ENCODE data around the gene CCDC40. TPM values are rescaled to one million over a fixed set of nuclear protein-coding genes. Genes with fewer than 3 reads are reported as not detected.
A peak's percentile ranks its signal among the peaks of the same experiment; 100 is the strongest.

CCDC40 gene
- total and polyA plus RNA-seq, 12 donors = 2.1 to 15.7 (median 6.0) TPM

GRCh38 chr17:80103449-80104085, 67.1 kb downstream of the CCDC40 start:
- DNase-seq = peak in 1 of 7 donors; percentile 14
- 91 to 95% (median 93%) methylated on average over 17 to 19 of the region's 19 CpGs for whole genome bisulfite sequencing, 4 donors

GRCh38 chr17:80104321-80104955, 68.0 kb downstream of the CCDC40 start:
- peak; percentile 26 to 73 (median 54) for DNase-seq
- no peaks in the 10 kb centered on the region for H3K9me3 ChIP-seq (replicated peaks in 1 of 3)

More at GRCh38 chr17:80103449-80104085, 67.1 kb downstream of the CCDC40 start:
- Histone ChIP-seq H3K9me3 (replicated peaks in 1 of 3) (no peaks in the 10 kb centered on the region), H3K36me3 (replicated peaks in 1 of 2) (peaks cover 0 to 4% of the 10 kb centered on the region in 2 donors), H3K27me3 (no peaks in the 10 kb centered on the region), H3K4me3 (no peak overlapping the region), H3K27ac (no peak overlapping the region), H3K4me1 (replicated peaks in 1 of 2) (peaks cover 0 to 30% of the 10 kb centered on the region in 2 donors)
- TF ChIP-seq, protein P1, sequence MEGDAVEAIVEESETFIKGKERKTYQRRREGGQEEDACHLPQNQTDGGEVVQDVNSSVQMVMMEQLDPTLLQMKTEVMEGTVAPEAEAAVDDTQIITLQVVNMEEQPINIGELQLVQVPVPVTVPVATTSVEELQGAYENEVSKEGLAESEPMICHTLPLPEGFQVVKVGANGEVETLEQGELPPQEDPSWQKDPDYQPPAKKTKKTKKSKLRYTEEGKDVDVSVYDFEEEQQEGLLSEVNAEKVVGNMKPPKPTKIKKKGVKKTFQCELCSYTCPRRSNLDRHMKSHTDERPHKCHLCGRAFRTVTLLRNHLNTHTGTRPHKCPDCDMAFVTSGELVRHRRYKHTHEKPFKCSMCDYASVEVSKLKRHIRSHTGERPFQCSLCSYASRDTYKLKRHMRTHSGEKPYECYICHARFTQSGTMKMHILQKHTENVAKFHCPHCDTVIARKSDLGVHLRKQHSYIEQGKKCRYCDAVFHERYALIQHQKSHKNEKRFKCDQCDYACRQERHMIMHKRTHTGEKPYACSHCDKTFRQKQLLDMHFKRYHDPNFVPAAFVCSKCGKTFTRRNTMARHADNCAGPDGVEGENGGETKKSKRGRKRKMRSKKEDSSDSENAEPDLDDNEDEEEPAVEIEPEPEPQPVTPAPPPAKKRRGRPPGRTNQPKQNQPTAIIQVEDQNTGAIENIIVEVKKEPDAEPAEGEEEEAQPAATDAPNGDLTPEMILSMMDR (IDR thresholded peaks at IDR 0.05) = no peak
- no peak for TF ChIP-seq POLR2A (IDR thresholded peaks at IDR 0.05)
- intact Hi-C loops (cut with DNase I) = no loop called here

DNA sequence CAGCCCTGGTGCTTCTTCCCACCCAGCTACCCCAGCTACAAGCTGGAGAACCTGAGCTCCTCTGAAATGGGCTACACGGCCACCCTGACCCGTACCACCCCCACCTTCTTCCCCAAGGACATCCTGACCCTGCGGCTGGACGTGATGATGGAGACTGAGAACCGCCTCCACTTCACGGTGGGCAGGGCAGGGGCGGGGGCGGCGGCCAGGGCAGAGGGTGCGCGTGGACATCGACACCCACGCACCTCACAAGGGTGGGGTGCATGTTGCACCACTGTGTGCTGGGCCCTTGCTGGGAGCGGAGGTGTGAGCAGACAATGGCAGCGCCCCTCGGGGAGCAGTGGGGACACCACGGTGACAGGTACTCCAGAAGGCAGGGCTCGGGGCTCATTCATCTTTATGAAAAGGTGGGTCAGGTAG, 68.5 kb downstream of the CCDC40 start:
- no peak overlapping the region for H3K4me3 ChIP-seq
- H3K36me3 ChIP-seq (replicated peaks in 1 of 2) = peaks cover 0 to 5% of the 10 kb centered on the region in 2 donors
- intact Hi-C loops (cut with DNase I) = no loop called here
- H3K9me3 ChIP-seq (replicated peaks in 1 of 3) = no peaks in the 10 kb centered on the region
- no peak overlapping the region for H3K27ac ChIP-seq
- WGBS, 4 donors = 72 to 78% (median 76%) methylated on average over 12 to 18 of the region's 18 CpGs
- TF ChIP-seq POLR2A (IDR thresholded peaks at IDR 0.05) = no peak
- TF ChIP-seq, protein P1 (IDR thresholded peaks at IDR 0.05) = no peak
- no peaks in the 10 kb centered on the region for H3K27me3 ChIP-seq
- H3K4me1 ChIP-seq (replicated peaks in 1 of 2) = peaks cover 0 to 30% of the 10 kb centered on the region in 2 donors
- peak in 1 of 7 donors; percentile 14 for DNase-seq

More at GRCh38 chr17:80104321-80104955, 68.0 kb downstream of the CCDC40 start:
- no peak overlapping the region for H3K4me3 ChIP-seq
- intact Hi-C loops (cut with DNase I) = no loop called here
- no peak overlapping the region for H3K27ac ChIP-seq
- H3K4me1 ChIP-seq (replicated peaks in 1 of 2) = peaks cover 0 to 30% of the 10 kb centered on the region in 2 donors
- peaks cover 0 to 5% of the 10 kb centered on the region in 2 donors for H3K36me3 ChIP-seq (replicated peaks in 1 of 2)
- H3K27me3 ChIP-seq = no peaks in the 10 kb centered on the region
- WGBS, 4 donors = 32 to 53% (median 37%) methylated on average over 15 to 26 of the region's 26 CpGs
- no peak for TF ChIP-seq POLR2A (IDR thresholded peaks at IDR 0.05)
- TF ChIP-seq, protein P1 (IDR thresholded peaks at IDR 0.05) = no peak

GRCh38 chr17:80105762-80106161, 69.3 kb downstream of the CCDC40 start:
- Histone ChIP-seq H3K4me1 (replicated peaks in 1 of 2) (peaks cover 0 to 23% of the 10 kb centered on the region in 2 donors), H3K4me3 (no peak overlapping the region), H3K9me3 (replicated peaks in 1 of 3) (no peaks in the 10 kb centered on the region), H3K27ac (no peak overlapping the region), H3K27me3 (no peaks in the 10 kb centered on the region), H3K36me3 (replicated peaks in 1 of 2) (peaks cover 0 to 5% of the 10 kb centered on the region in 2 donors)
- TF ChIP-seq POLR2A (IDR thresholded peaks at IDR 0.05) = no peak
- TF ChIP-seq, protein P1 (IDR thresholded peaks at IDR 0.05) = no peak
- intact Hi-C loops (cut with DNase I) = no loop called here
- 50 to 76% (median 64%) methylated on average over 9 to 29 of the region's 29 CpGs for WGBS, 4 donors
- no peak for DNase-seq

Data from adrenal gland (tissue), 12 donors.